GM12878 (cell line): Measurements from ENCODE around the gene RXFP1. TPM values are rescaled to one million over a fixed set of nuclear protein-coding genes. Genes with fewer than 3 reads are reported as not detected.
A peak's percentile ranks its signal among the peaks of the same experiment; 100 is the strongest.

Experiments
- ATAC-seq: fragments of 200-7000 bp; cut with Tn5 transposase; 3 replicates; pipeline ENCODE4 v1.9.1; 2020; ENCODE audit warnings: mild to moderate bottlenecking, moderate library complexity
- BruUV-seq: library from RNA; stranded (reverse); fragments of 400-500 nt; replicated peaks from 2 replicates; lab custom pipeline; 2021; lab: Mats Ljungman, UMichigan
- CTCF ChIA-PET: fragments of 300-600 bp; sonication (Branson Sonifier 250); formaldehyde crosslinking; extraction: SDS; loops from one replicate; lab custom pipeline; 2021; ENCODE audit warnings: inconsistent platforms; lab: Yijun Ruan, JAX
- POLR2A ChIA-PET: fragments of 350-600 bp; formaldehyde crosslinking; extraction: SDS; loops from one replicate; lab custom pipeline; 2021; ENCODE audit warnings: inconsistent platforms; lab: Charles Lee
- RAD21 ChIA-PET: fragments of 300-600 bp; sonication (Branson Sonifier 250); formaldehyde crosslinking; loops from one replicate; lab custom pipeline; 2023; ENCODE audit warnings: antibody characterized with exemption; ENCODE audit not compliant: unreplicated experiment; lab: Charles Lee
- SMC1A ChIA-PET: fragments of 300-600 bp; sonication (Branson Sonifier 250); formaldehyde crosslinking; loops from one replicate; lab custom pipeline; 2023; ENCODE audit not compliant: unreplicated experiment, uncharacterized antibody; lab: Charles Lee
- DNase-seq: peaks from one replicate; pipeline ENCODE4 v3.0.0-alpha.2; 2011; ENCODE audit warnings: low read depth, low spot score
- FAIRE-seq: peaks from 3 replicates; lab custom pipeline; 2011; peaks lifted over from hg19 to GRCh38; lab: Jason Lieb, UNC
- H2AFZ ChIP-seq: 2 replicates; pipeline ENCODE4 v1.6.0; 2011; ENCODE audit warnings: low read depth, low read length, control low read depth; ENCODE audit not compliant: control insufficient read depth
- H3K27ac ChIP-seq: 2 replicates; pipeline ENCODE4 v1.5.1; 2011; ENCODE audit warnings: control low read depth; ENCODE audit not compliant: control insufficient read depth, insufficient read depth
- H3K27me3 ChIP-seq, 2 experiments: replicated peaks in 1 of 2; 2 replicates each; pipeline versions ENCODE4 v1.6.0 to v1.6.1; 2011; ENCODE audit warnings: low read length in 1 of 2; ENCODE audit not compliant: control insufficient read depth in 2 of 2, insufficient read depth in 2 of 2
- H3K36me3 ChIP-seq, 2 experiments: 2 replicates each; pipeline ENCODE4 v1.5.1; 2011; ENCODE audit warnings: low read length in 1 of 2; ENCODE audit not compliant: control insufficient read depth in 2 of 2, insufficient read depth in 2 of 2
- H3K4me1 ChIP-seq: 2 replicates; pipeline ENCODE4 v1.6.1; 2011; ENCODE audit warnings: mild to moderate bottlenecking, low read length, moderate library complexity, mixed read lengths; ENCODE audit not compliant: control insufficient read depth, insufficient read depth
- H3K4me2 ChIP-seq: 2 replicates; pipeline ENCODE4 v1.6.0; 2011; ENCODE audit warnings: control low read depth; ENCODE audit not compliant: control insufficient read depth, insufficient read depth
- H3K4me3 ChIP-seq: fragments of 200-600 bp; sonication (generic); 2 replicates; pipeline ENCODE4 v1.5.1; 2016
- H3K79me2 ChIP-seq: 2 replicates; pipeline ENCODE4 v1.6.0; 2011; ENCODE audit warnings: low read length; ENCODE audit not compliant: control insufficient read depth, insufficient read depth
- H3K9ac ChIP-seq: 2 replicates; pipeline ENCODE4 v1.8.0; 2011; ENCODE audit warnings: low read length, control low read depth, mixed read lengths; ENCODE audit not compliant: control insufficient read depth, insufficient read depth
- H3K9me3 ChIP-seq: replicated peaks from 3 replicates; pipeline ENCODE4 v1.5.1; 2011; ENCODE audit warnings: mild to moderate bottlenecking, low read length; ENCODE audit not compliant: control insufficient read depth, insufficient read depth
- H4K20me1 ChIP-seq: 2 replicates; pipeline ENCODE4 v1.6.0; 2011; ENCODE audit not compliant: control insufficient read depth, insufficient read depth
- BHLHE40 ChIP-seq, 2 experiments: fragments of 450-650 bp in 1 of 2; IDR thresholded peaks; 2 replicates each; pipeline ENCODE4 v1.6.1; 2011 to 2017; ENCODE audit warnings: low read depth in 2 of 2, borderline replicate concordance in 1 of 2, improper control_type of control experiment in 1 of 2, low read length in 1 of 2, mild to moderate bottlenecking in 1 of 2
- CBX3 ChIP-seq: fragments of 200-600 bp; sonication (generic); IDR thresholded peaks from 2 replicates; pipeline ENCODE4 v1.6.1; 2016; ENCODE audit warnings: low read depth, borderline replicate concordance
- GABPA ChIP-seq: IDR thresholded peaks from 2 replicates; pipeline ENCODE4 v1.6.1; 2014; ENCODE audit warnings: antibody characterized with exemption, low read depth, mild to moderate bottlenecking, inconsistent platforms
- SKIL ChIP-seq: fragments of 450-650 bp; IDR thresholded peaks from 2 replicates; pipeline ENCODE4 v1.6.1; 2017; ENCODE audit warnings: mild to moderate bottlenecking, low read depth, inconsistent platforms; ENCODE audit not compliant: poor library complexity, severe bottlenecking
- ZBED1 ChIP-seq: IDR thresholded peaks from 2 replicates; pipeline ENCODE4 v1.6.1; 2016; ENCODE audit warnings: borderline replicate concordance
- ZBTB33 ChIP-seq: fragments of 450-650 bp; IDR thresholded peaks from 2 replicates; pipeline ENCODE4 v1.6.1; 2017; ENCODE audit warnings: mild to moderate bottlenecking
- WGBS: methylation state at CpG from one replicate; pipeline ENCODE4 v1.1.6; 2016; ENCODE audit warnings: low lambda C conversion rate; ENCODE audit not compliant: insufficient replicate concordance, insufficient coverage; ENCODE audit errors: missing lambda C conversion rate; 5-methylcytosine and 5-hydroxymethylcytosine counted together
- in situ Hi-C: fragments of 300-500 bp; cut with MboI; formaldehyde crosslinking; loops from 9 replicates; pipeline ENCODE4 v1.14.3; 2018; ENCODE audit warnings: mixed read lengths
- intact Hi-C: fragments of 100-400 bp; cut with micrococcal nuclease; formaldehyde crosslinking; loops from one replicate; pipeline ENCODE4 v1.14.2; 2022; ENCODE audit not compliant: unreplicated experiment
- polyA plus RNA-seq, 11 experiments: library from polyadenylated mRNA; depleted of rRNA in 4 of 11; unstranded in 6 of 11; stranded (reverse) in 5 of 11; fragments of >200 nt; fragmentation: Nextera tagmentation in 4 of 11; fragmentation: Illumina TruSeq in 1 of 11; extraction: Ambion mirVana in 4 of 11; extraction: Trizol in 1 of 11; gene quantifications; 1 replicate in 1 of 11; 2 replicates in 10 of 11; pipeline versions ENCODE4 v1.2.1 to v1.2.3, GENCODE V29; 2011 to 2016; ENCODE audit warnings: inconsistent platforms in 2 of 11, missing spikeins in 2 of 11, low read depth in 1 of 11
- total RNA-seq, 4 experiments: library from RNA; depleted of rRNA in 3 of 4; stranded (reverse); fragments of >200 nt in 3 of 4; fragmentation: Illumina TruSeq in 1 of 4; extraction: Trizol in 1 of 4; gene quantifications; 2 replicates each; pipeline versions ENCODE4 v1.2.1 to v1.2.3, GENCODE V29; 2013 to 2021
- TF ChIP-seq, protein P1 (sequence below): IDR thresholded peaks from 2 replicates; pipeline ENCODE4 v1.6.1; 2011; ENCODE audit warnings: low read depth, mild to moderate bottlenecking, low read length, moderate library complexity, borderline replicate concordance; ENCODE audit errors: extremely low read depth

Gene RXFP1
- total and polyA plus RNA-seq, 10 of the 15 experiments (the other 5 are each of a cell fraction or from before 2014, with no cell fraction given), result 0.12 TPM; not detected in 9

DNA sequence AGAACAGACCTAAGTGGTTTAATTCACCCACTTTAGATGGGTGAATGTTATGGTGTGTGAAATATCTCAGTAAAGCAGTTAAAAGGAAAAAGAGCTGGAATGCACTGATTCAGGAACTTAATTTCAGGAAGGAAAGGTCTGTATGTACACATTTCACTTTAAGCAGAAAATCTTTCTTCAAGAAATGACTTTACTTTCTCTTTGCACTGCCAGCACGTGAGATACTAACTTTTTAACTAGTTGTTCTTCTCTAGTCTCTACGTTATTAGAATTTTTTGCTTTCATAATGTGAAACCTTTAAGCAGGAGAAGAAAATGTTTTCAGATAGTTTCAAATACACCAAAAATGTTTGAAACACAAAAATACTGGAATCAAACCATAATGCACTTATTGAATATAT, 131.2 kb downstream of the RXFP1 start:
- Histone ChIP-seq H3K4me1 (no peaks in the 10 kb centered on the region), H3K27ac (no peak overlapping the region), H2AFZ (peak overlapping the region; percentile 54), H3K79me2 (no peaks in the 10 kb centered on the region), H3K4me3 (no peak overlapping the region), H3K9ac (no peak overlapping the region), H3K9me3 (no peaks in the 10 kb centered on the region), H4K20me1 (no peaks in the 10 kb centered on the region), H3K36me3 (no peaks in the 10 kb centered on the region), H3K27me3 (no peaks in the 10 kb centered on the region), H3K4me2 (peak overlapping the region; percentile 48)
- ChIA-PET POLR2A (no interaction called here), CTCF (no interaction called here), SMC1A (interaction anchor here (1.3 kb wide), 1 partner anchor 17 kb away, joined by 3 read pairs; no protein-coding TSS in a partner anchor), RAD21 (no interaction called here)
- ATAC-seq, result no peak
- FAIRE-seq, result peak; percentile 81
- no TSS peak for BruUV-seq
- intact Hi-C loops, result no loop called here
- no peak for DNase-seq
- 0% methylated on average over 2 of the region's 2 CpGs for WGBS
- in situ Hi-C loops, result no loop called here
- no peak for TF ChIP-seq ZBED1
- TF ChIP-seq SKIL, result no peak
- TF ChIP-seq CBX3, result no peak
- TF ChIP-seq BHLHE40 (IDR thresholded peaks at IDR 0.05; ENCODE audit: borderline replicate concordance in 1 of 2, low read depth in 2 of 2, low read length in 1 of 2), result peak in 1 of 2 experiments; percentile 60; a peak in 2 of 4 replicates
- no peak for TF ChIP-seq GABPA
- TF ChIP-seq, protein P1, sequence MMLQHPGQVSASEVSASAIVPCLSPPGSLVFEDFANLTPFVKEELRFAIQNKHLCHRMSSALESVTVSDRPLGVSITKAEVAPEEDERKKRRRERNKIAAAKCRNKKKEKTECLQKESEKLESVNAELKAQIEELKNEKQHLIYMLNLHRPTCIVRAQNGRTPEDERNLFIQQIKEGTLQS, result no peak
- TF ChIP-seq ZBTB33, result no peak
